H1 (cell line): Measurements from ENCODE around the gene CRIP1. TPM values are rescaled to one million over a fixed set of nuclear protein-coding genes. Genes with fewer than 3 reads are reported as not detected.

Experiments used
- CTCF ChIA-PET: fragments of 300-600 bp; sonication (Branson Sonifier 250); formaldehyde crosslinking; loops from one replicate; lab custom pipeline; 2021; ENCODE audit not compliant: partially characterized antibody; lab: Charles Lee
- POLR2A ChIA-PET: fragments of 300-600 bp; sonication (Branson Sonifier 250); formaldehyde crosslinking; loops from one replicate; lab custom pipeline; 2021; ENCODE audit warnings: inconsistent platforms; ENCODE audit not compliant: partially characterized antibody; lab: Charles Lee
- DNase-seq, 2 experiments: peaks; one replicate each; pipeline versions ENCODE4 v3.0.0 to v3.0.0-alpha.2; 2010 to 2022; ENCODE audit warnings: low spot score in 2 of 2, low read depth in 1 of 2, mixed read lengths in 1 of 2
- FAIRE-seq: peaks from 2 replicates; lab custom pipeline; 2011; peaks lifted over from hg19 to GRCh38; lab: Jason Lieb, UNC
- H2AFZ ChIP-seq: 2 replicates; pipeline ENCODE4 v1.8.1; 2012; ENCODE audit warnings: low read length, inconsistent platforms
- H2AK5ac ChIP-seq: 2 replicates; pipeline ENCODE4 v1.6.1; 2013; ENCODE audit warnings: low read depth, low read length
- H2BK120ac ChIP-seq: replicated peaks from 2 replicates; pipeline ENCODE3; 2013; ENCODE audit warnings: low read depth, low read length, inconsistent platforms
- H2BK12ac ChIP-seq: 2 replicates; pipeline ENCODE4 v1.6.1; 2013; ENCODE audit warnings: low read depth, low read length
- H2BK15ac ChIP-seq: 2 replicates; pipeline ENCODE4 v1.6.1; 2013; ENCODE audit warnings: low read length
- H2BK20ac ChIP-seq: 2 replicates; pipeline ENCODE4 v1.6.1; 2013; ENCODE audit warnings: low read length
- H2BK5ac ChIP-seq: 2 replicates; pipeline ENCODE4 v1.6.1; 2013; ENCODE audit warnings: low read depth, low read length
- H3K14ac ChIP-seq: 2 replicates; pipeline ENCODE4 v1.6.1; 2013; ENCODE audit warnings: inconsistent platforms; ENCODE audit not compliant: insufficient read length
- H3K18ac ChIP-seq: 2 replicates; pipeline ENCODE4 v1.6.1; 2013; ENCODE audit warnings: low read length; ENCODE audit errors: extremely low read depth
- H3K23ac ChIP-seq: 2 replicates; pipeline ENCODE4 v1.6.1; 2013; ENCODE audit warnings: inconsistent platforms; ENCODE audit not compliant: insufficient read length
- H3K23me2 ChIP-seq: 2 replicates; pipeline ENCODE4 v1.6.1; 2013; ENCODE audit warnings: low read depth, low read length
- H3K27ac ChIP-seq: 2 replicates; pipeline ENCODE4 v1.6.1; 2011; ENCODE audit warnings: low read depth, low read length, inconsistent platforms
- H3K27me3 ChIP-seq, 4 experiments: replicated peaks in 1 of 4; 1 replicate in 1 of 4; 2 replicates in 3 of 4; pipeline versions ENCODE4 v1.6.1 to v1.8.1; 2011 to 2013; ENCODE audit warnings: low read length in 3 of 4, mild to moderate bottlenecking in 3 of 4, inconsistent platforms in 2 of 4, mixed read lengths in 2 of 4, moderate library complexity in 1 of 4; ENCODE audit not compliant: control insufficient read depth in 3 of 4, insufficient read depth in 3 of 4; ENCODE audit errors: extremely low read depth in 1 of 4
- H3K36me3 ChIP-seq, 4 experiments: 2 replicates each; pipeline versions ENCODE4 v1.6.1 to v1.8.1; 2011 to 2013; ENCODE audit warnings: mild to moderate bottlenecking in 4 of 4, low read length in 3 of 4, moderate library complexity in 2 of 4, control low read depth in 1 of 4, inconsistent platforms in 1 of 4; ENCODE audit not compliant: insufficient read depth in 4 of 4, control insufficient read depth in 2 of 4
- H3K4ac ChIP-seq: replicated peaks from 2 replicates; pipeline ENCODE3; 2013; ENCODE audit warnings: low read length, low read depth, mixed read lengths, inconsistent platforms; ENCODE audit not compliant: insufficient read length
- H3K4me1 ChIP-seq, 4 experiments: replicated peaks in 1 of 4; 1 replicate in 1 of 4; 2 replicates in 3 of 4; pipeline versions ENCODE4 v1.6.1 to v1.8.1; 2011 to 2013; ENCODE audit warnings: low read length in 3 of 4, inconsistent platforms in 2 of 4, mixed read lengths in 1 of 4; ENCODE audit not compliant: insufficient read depth in 4 of 4, control insufficient read depth in 3 of 4
- H3K4me2 ChIP-seq, 2 experiments: 2 replicates each; pipeline versions ENCODE4 v1.6.1 to v1.8.1; 2011 to 2013; ENCODE audit warnings: low read depth in 2 of 2, low read length in 2 of 2, control low read depth in 1 of 2, inconsistent platforms in 1 of 2, mild to moderate bottlenecking in 1 of 2; ENCODE audit not compliant: insufficient read depth in 1 of 2
- H3K4me3 ChIP-seq, 4 experiments: fragments of 200-600, 300-600 bp in 1 of 4; sonication (generic), shearing (Covaris generic), sonication (Bioruptor Twin) in 1 of 4; 2 replicates each; pipeline versions ENCODE4 v1.5.1 to v1.8.1; 2011 to 2016; ENCODE audit warnings: low read length in 4 of 4, low read depth in 3 of 4, control low read depth in 2 of 4, inconsistent platforms in 2 of 4, mild to moderate bottlenecking in 2 of 4, mixed read lengths in 1 of 4, moderate library complexity in 1 of 4; ENCODE audit not compliant: insufficient read depth in 2 of 4; ENCODE audit errors: extremely low read depth in 1 of 4
- H3K56ac ChIP-seq: replicated peaks from 2 replicates; pipeline ENCODE3; 2013; ENCODE audit warnings: low read depth, mild to moderate bottlenecking, mixed read lengths, low read length, inconsistent platforms; ENCODE audit not compliant: insufficient read length
- H3K79me1 ChIP-seq: 2 replicates; pipeline ENCODE4 v1.6.1; 2013; ENCODE audit warnings: low read depth, low read length, control low read depth
- H3K79me2 ChIP-seq, 2 experiments: 2 replicates each; pipeline versions ENCODE4 v1.6.1 to v1.8.1; 2012 to 2013; ENCODE audit warnings: low read length in 2 of 2, mild to moderate bottlenecking in 2 of 2, inconsistent platforms in 1 of 2; ENCODE audit not compliant: insufficient read depth in 2 of 2, control insufficient read depth in 1 of 2
- H3K9ac ChIP-seq, 4 experiments: replicated peaks in 1 of 4; 1 replicate in 1 of 4; 2 replicates in 3 of 4; pipeline versions ENCODE4 v1.6.1 to v1.8.1; 2011 to 2013; ENCODE audit warnings: low read depth in 3 of 4, low read length in 3 of 4, control low read depth in 2 of 4, mild to moderate bottlenecking in 2 of 4, moderate library complexity in 2 of 4, inconsistent platforms in 1 of 4; ENCODE audit errors: extremely low read depth in 1 of 4
- H3K9me3 ChIP-seq, 2 experiments: 2 replicates each; pipeline versions ENCODE4 v1.6.1 to v1.8.1; 2012 to 2013; ENCODE audit warnings: mild to moderate bottlenecking in 2 of 2, moderate library complexity in 2 of 2, control low read depth in 1 of 2, inconsistent platforms in 1 of 2, low read depth in 1 of 2, low read length in 1 of 2, mixed read lengths in 1 of 2; ENCODE audit not compliant: insufficient read depth in 2 of 2
- H4K20me1 ChIP-seq, 2 experiments: replicated peaks in 1 of 2; 2 replicates each; pipeline versions ENCODE3 to v1.8.1; 2011 to 2013; ENCODE audit warnings: inconsistent platforms in 2 of 2, low read length in 2 of 2, mild to moderate bottlenecking in 1 of 2; ENCODE audit not compliant: insufficient read depth in 2 of 2, control insufficient read depth in 1 of 2
- H4K5ac ChIP-seq: 2 replicates; pipeline ENCODE4 v1.6.1; 2013; ENCODE audit warnings: low read length, low read depth, mixed read lengths, inconsistent platforms; ENCODE audit not compliant: insufficient read length
- H4K8ac ChIP-seq: 2 replicates; pipeline ENCODE4 v1.8.0; 2013; ENCODE audit warnings: mild to moderate bottlenecking, moderate library complexity, low read length, inconsistent platforms; ENCODE audit not compliant: insufficient read depth; ENCODE audit errors: extremely low read depth
- H4K91ac ChIP-seq: replicated peaks from 2 replicates; pipeline ENCODE3; 2013; ENCODE audit warnings: low read length, mixed read lengths, inconsistent platforms; ENCODE audit not compliant: insufficient read length
- CBX8 ChIP-seq: fragments of 300-800, 300-1000 bp; sonication (generic); IDR thresholded peaks from 2 replicates; pipeline ENCODE4 v1.7.1; 2016; ENCODE audit warnings: low read depth, low read length, borderline replicate concordance
- CHD1 ChIP-seq: IDR thresholded peaks from 2 replicates; pipeline ENCODE4 v1.6.1; 2012; ENCODE audit warnings: low read depth, low read length, improper control_type of control experiment
- FOSL1 ChIP-seq: IDR thresholded peaks from 2 replicates; pipeline ENCODE4 v1.6.1; 2011; ENCODE audit warnings: mild to moderate bottlenecking, low read depth, low read length, moderate library complexity; ENCODE audit not compliant: insufficient read depth
- GTF2F1 ChIP-seq: IDR thresholded peaks from 2 replicates; pipeline ENCODE4 v1.6.1; 2012; ENCODE audit warnings: low read depth, low read length, improper control_type of control experiment, borderline replicate concordance
- HDAC2 ChIP-seq, 2 experiments: fragments of 300-600 bp in 1 of 2; sonication (generic) in 1 of 2; IDR thresholded peaks; 2 replicates each; pipeline ENCODE4 v1.6.1; 2011 to 2012; ENCODE audit warnings: low read depth in 2 of 2, low read length in 2 of 2, mild to moderate bottlenecking in 2 of 2, moderate library complexity in 2 of 2, borderline replicate concordance in 1 of 2, inconsistent platforms in 1 of 2
- JUND ChIP-seq: IDR thresholded peaks from 2 replicates; pipeline ENCODE4 v1.6.1; 2011; ENCODE audit warnings: mild to moderate bottlenecking, improper control_type of control experiment, low read length
- KDM1A ChIP-seq: fragments of 200-600, 300-600 bp; sonication (generic); IDR thresholded peaks from 2 replicates; pipeline ENCODE4 v1.7.1; 2016; ENCODE audit warnings: mild to moderate bottlenecking, low read length, borderline replicate concordance
- NANOG ChIP-seq: IDR thresholded peaks from 2 replicates; pipeline ENCODE4 v1.6.1; 2011; ENCODE audit warnings: low read length, low read depth, mild to moderate bottlenecking, inconsistent platforms; ENCODE audit not compliant: insufficient read depth, poor library complexity, severe bottlenecking
- POU5F1 ChIP-seq: IDR thresholded peaks from 2 replicates; pipeline ENCODE4 v1.6.1; 2011; ENCODE audit warnings: low read depth, mild to moderate bottlenecking, low read length, moderate library complexity
- SIX5 ChIP-seq: IDR thresholded peaks from 2 replicates; pipeline ENCODE4 v1.6.1; 2011; ENCODE audit warnings: mild to moderate bottlenecking, low read depth, low read length
- USF2 ChIP-seq: IDR thresholded peaks from 2 replicates; pipeline ENCODE4 v1.6.1; 2011; ENCODE audit warnings: low read length, improper control_type of control experiment
- WGBS, 2 experiments: shearing (Covaris generic) in 1 of 2; methylation state at CpG; one replicate each; pipeline versions ENCODE4 v1.1.6 to v1.1.7; 2013 to 2015; ENCODE audit warnings: low lambda C conversion rate in 2 of 2, mixed read lengths in 2 of 2, inconsistent platforms in 1 of 2, low coverage in 1 of 2, missing lambda C conversion rate in 1 of 2; ENCODE audit not compliant: insufficient replicate concordance in 2 of 2, insufficient coverage in 1 of 2, insufficient read length in 1 of 2; ENCODE audit errors: extremely low coverage in 1 of 2, missing lambda C conversion rate in 1 of 2; 5-methylcytosine and 5-hydroxymethylcytosine counted together
- polyA plus RNA-seq, 7 experiments: library from polyadenylated mRNA; depleted of rRNA in 3 of 7; stranded (reverse) in 5 of 7; unstranded in 2 of 7; fragments of >200 nt in 5 of 7; fragments of 200-250 nt in 2 of 7; gene quantifications; 1 replicate in 5 of 7; 2 replicates in 1 of 7; 4 replicates in 1 of 7; pipeline versions ENCODE4 v1.2.1 to v1.2.3, GENCODE V29; 2011 to 2013; ENCODE audit warnings: missing spikeins in 2 of 7, mixed read lengths in 2 of 7
- total RNA-seq: library from RNA; stranded (reverse); fragmentation: NEBNext Ultra II Directional; extraction: Animal tissue kit (Norgen Biotek cat#: 25700); gene quantifications from 2 replicates; pipeline ENCODE4 v1.2.1, GENCODE V29; 2021

The CRIP1 gene
- total and polyA plus RNA-seq, 2 of the 8 experiments (the other 6 are each of a cell fraction or from before 2014, with no cell fraction given) = 1.2 to 2.2 TPM

GRCh38 chr14:105531894-105532623, 45.4 kb downstream of the CRIP1 start:
- WGBS, 2 experiments = 83% methylated on average over 15 of the region's 19 CpGs; no CpG with 5 or more reads in 1 of the 2 experiments
- Histone ChIP-seq H2AK5ac (no peak overlapping the region), H4K91ac (no peak overlapping the region), H3K23me2 (no peaks in the 10 kb centered on the region), H3K18ac (no peak overlapping the region), H3K79me1 (no peaks in the 10 kb centered on the region), H3K9ac (no peak overlapping the region), H2BK120ac (no peak overlapping the region), H2BK20ac (no peak overlapping the region), H3K4me2 (no peak overlapping the region), H3K4ac (no peak overlapping the region), H4K20me1 (no peaks in the 10 kb centered on the region), H2BK15ac (no peak overlapping the region), H4K5ac (no peak overlapping the region), H3K14ac (no peak overlapping the region), H3K4me3 (no peak overlapping the region), H3K56ac (no peak overlapping the region), H2BK12ac (no peak overlapping the region), H3K9me3 (peaks cover 6 to 79% of the 10 kb centered on the region in 2 experiments; a peak in 3 of 4 replicates), H4K8ac (no peak overlapping the region), H3K27me3 (peaks cover 8 to 22% (median 16%) of the 10 kb centered on the region in 4 experiments), H3K4me1 (peaks cover 0 to 1% (median 0%) of the 10 kb centered on the region in 4 experiments; a peak in 2 of 7 replicates), H3K79me2 (no peaks in the 10 kb centered on the region), H3K23ac (no peak overlapping the region), H2AFZ (no peak overlapping the region), H2BK5ac (no peak overlapping the region), H3K27ac (no peak overlapping the region), H3K36me3 (no peaks in the 10 kb centered on the region)
- POLR2A ChIA-PET = no interaction called here
- CTCF ChIA-PET = interaction anchor here (0.5 to 1.0 kb wide), 2 partner anchors 65 to 202 kb away, joined by 3 read pairs; no protein-coding TSS in a partner anchor
- no peak for FAIRE-seq
- no peak for DNase-seq
- TF ChIP-seq SIX5 (no peak), FOSL1 (no peak), USF2 (no peak), HDAC2 (IDR thresholded peaks at IDR 0.05; ENCODE audit: borderline replicate concordance in 1 of 2, low read depth in 2 of 2, low read length in 2 of 2) (no peak), POU5F1 (no peak), GTF2F1 (no peak), CBX8 (no peak), NANOG (no peak), JUND (no peak), KDM1A (no peak), CHD1 (no peak)
